Vagina (tissue), 2 donors: Measurements from ENCODE around the gene PTPN3. TPM values are rescaled to one million over a fixed set of nuclear protein-coding genes. Genes with fewer than 3 reads are reported as not detected.

Experiments
- DNase-seq, 2 donors: peaks; one replicate each; pipeline ENCODE4 v3.0.0-alpha.2; 2017; ENCODE audit errors: extremely low spot score in 2 of 2
- H3K27ac ChIP-seq: fragments of 200-600 bp; sonication (generic); one replicate; pipeline ENCODE4 v1.5.1; 2019
- H3K27me3 ChIP-seq: fragments of 200-600 bp; sonication (generic); one replicate; pipeline ENCODE4 v1.5.1; 2019
- H3K36me3 ChIP-seq, 2 donors: fragments of 200-600 bp; sonication (generic); one replicate each; pipeline ENCODE4 v1.5.1; 2017 to 2019
- H3K4me1 ChIP-seq: fragments of 200-600 bp; sonication (generic); one replicate; pipeline ENCODE4 v1.5.1; 2019
- H3K4me3 ChIP-seq, 2 donors: fragments of 200-600 bp; sonication (generic); 1 replicate in 1 of 2; 2 replicates in 1 of 2; pipeline ENCODE4 v1.5.1; 2016 to 2019
- H3K9me3 ChIP-seq: fragments of 200-600 bp; sonication (generic); one replicate; pipeline ENCODE4 v1.5.1; 2019
- POLR2A ChIP-seq, 2 donors: fragments of 450-650 bp; IDR thresholded peaks; one replicate each; pipeline ENCODE4 v1.6.1; 2017; ENCODE audit warnings: antibody characterized with exemption in 2 of 2, mild to moderate bottlenecking in 2 of 2, moderate library complexity in 2 of 2
- POLR2AphosphoS5 ChIP-seq, 2 donors: sonication (generic); formaldehyde crosslinking; IDR thresholded peaks; one replicate each; pipeline ENCODE4 v1.9.0; 2017; ENCODE audit warnings: antibody characterized with exemption in 2 of 2, mild to moderate bottlenecking in 2 of 2, low read depth in 1 of 2; ENCODE audit not compliant: insufficient read depth in 1 of 2
- intact Hi-C: fragments of 100-400 bp; cut with DNase I; formaldehyde crosslinking; loops from one replicate; pipeline ENCODE4 v1.15.1; 2023
- total RNA-seq: library from RNA; depleted of rRNA; stranded (reverse); fragments of >200 nt; gene quantifications from one replicate; pipeline ENCODE4 v1.2.3, GENCODE V29; 2016
- TF ChIP-seq, protein P1 (sequence below), 3 experiments: fragments of 450-650 bp in 2 of 3; fragments of 200-600 bp in 1 of 3; sonication (generic) in 1 of 3; IDR thresholded peaks; one replicate each; pipeline ENCODE4 v1.5.1; 2017 to 2019; ENCODE audit warnings: antibody characterized with exemption in 3 of 3, mild to moderate bottlenecking in 2 of 3, moderate library complexity in 2 of 3

Gene PTPN3
- total RNA-seq, 1 donor from 2014 or later = 15.5 TPM

GRCh38 chr9:109411069-109411761 is 86.9 kb downstream of the PTPN3 start:
- no peak for DNase-seq
- intact Hi-C loops = no loop called here

DNA sequence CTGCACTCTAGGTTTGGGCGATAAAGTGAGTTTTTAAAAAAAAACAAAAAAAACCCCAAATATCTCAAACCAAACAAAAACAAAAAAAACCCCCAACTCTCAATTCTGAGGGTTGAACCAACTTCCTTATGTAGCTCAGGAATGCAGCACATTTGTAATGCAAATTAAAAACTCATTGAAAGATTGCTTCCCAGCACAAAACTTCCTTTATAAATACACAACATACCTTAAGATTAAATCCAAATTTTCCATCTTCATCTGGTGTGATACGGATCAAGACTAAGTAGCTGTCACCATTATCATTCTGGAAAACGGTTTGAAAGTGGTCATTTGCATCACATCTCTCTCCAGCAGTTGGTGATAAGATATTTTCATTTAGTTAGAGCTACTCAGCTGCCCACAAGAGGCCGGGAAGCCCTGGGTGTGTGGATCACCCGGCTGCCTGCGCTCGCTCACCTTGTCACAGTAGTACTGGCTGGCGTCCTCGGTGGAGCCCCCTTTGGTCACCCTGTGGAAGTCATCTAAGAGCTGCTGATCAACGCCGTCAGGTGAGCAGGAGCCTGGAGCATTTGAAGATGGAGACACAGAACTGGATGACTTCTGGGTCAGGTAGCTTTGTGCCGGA is 88.2 kb downstream of the PTPN3 start:
- intact Hi-C loops = no loop called here
- H3K36me3 ChIP-seq = peaks cover 0 to 4% of the 10 kb centered on the region in 2 donors
- H3K27ac ChIP-seq = no peak overlapping the region
- H3K9me3 ChIP-seq = no peaks in the 10 kb centered on the region
- H3K4me3 ChIP-seq = no peak overlapping the region
- no peaks in the 10 kb centered on the region for H3K4me1 ChIP-seq
- TF ChIP-seq POLR2A (IDR thresholded peaks at IDR 0.05) = no peak
- TF ChIP-seq POLR2AphosphoS5 (IDR thresholded peaks at IDR 0.05; ENCODE audit: insufficient read depth in 1 of 2, low read depth in 1 of 2) = no peak
- TF ChIP-seq, protein P1, sequence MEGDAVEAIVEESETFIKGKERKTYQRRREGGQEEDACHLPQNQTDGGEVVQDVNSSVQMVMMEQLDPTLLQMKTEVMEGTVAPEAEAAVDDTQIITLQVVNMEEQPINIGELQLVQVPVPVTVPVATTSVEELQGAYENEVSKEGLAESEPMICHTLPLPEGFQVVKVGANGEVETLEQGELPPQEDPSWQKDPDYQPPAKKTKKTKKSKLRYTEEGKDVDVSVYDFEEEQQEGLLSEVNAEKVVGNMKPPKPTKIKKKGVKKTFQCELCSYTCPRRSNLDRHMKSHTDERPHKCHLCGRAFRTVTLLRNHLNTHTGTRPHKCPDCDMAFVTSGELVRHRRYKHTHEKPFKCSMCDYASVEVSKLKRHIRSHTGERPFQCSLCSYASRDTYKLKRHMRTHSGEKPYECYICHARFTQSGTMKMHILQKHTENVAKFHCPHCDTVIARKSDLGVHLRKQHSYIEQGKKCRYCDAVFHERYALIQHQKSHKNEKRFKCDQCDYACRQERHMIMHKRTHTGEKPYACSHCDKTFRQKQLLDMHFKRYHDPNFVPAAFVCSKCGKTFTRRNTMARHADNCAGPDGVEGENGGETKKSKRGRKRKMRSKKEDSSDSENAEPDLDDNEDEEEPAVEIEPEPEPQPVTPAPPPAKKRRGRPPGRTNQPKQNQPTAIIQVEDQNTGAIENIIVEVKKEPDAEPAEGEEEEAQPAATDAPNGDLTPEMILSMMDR (IDR thresholded peaks at IDR 0.05) = no peak
- H3K27me3 ChIP-seq = no peaks in the 10 kb centered on the region
- DNase-seq = no peak

More at GRCh38 chr9:109411069-109411761, 86.9 kb downstream of the PTPN3 start:
- Histone ChIP-seq H3K9me3 (no peaks in the 10 kb centered on the region), H3K27ac (no peak overlapping the region), H3K4me1 (no peaks in the 10 kb centered on the region), H3K4me3 (no peak overlapping the region), H3K27me3 (no peaks in the 10 kb centered on the region), H3K36me3 (no peaks in the 10 kb centered on the region)
- TF ChIP-seq POLR2AphosphoS5 (IDR thresholded peaks at IDR 0.05; ENCODE audit: insufficient read depth in 1 of 2, low read depth in 1 of 2) = no peak
- TF ChIP-seq POLR2A (IDR thresholded peaks at IDR 0.05) = no peak
- TF ChIP-seq, protein P1 (IDR thresholded peaks at IDR 0.05) = no peak

GRCh38 chr9:109408759-109409462 is 89.2 kb downstream of the PTPN3 start:
- peaks cover 0 to 4% of the 10 kb centered on the region in 2 donors for H3K36me3 ChIP-seq
- no peak for DNase-seq

GRCh38 chr9:109403766-109404320 is 94.3 kb downstream of the PTPN3 start:
- H3K4me3 ChIP-seq = no peak overlapping the region
- H3K27me3 ChIP-seq = no peaks in the 10 kb centered on the region
- no peak for DNase-seq
- TF ChIP-seq, protein P1 (IDR thresholded peaks at IDR 0.05) = no peak
- TF ChIP-seq POLR2AphosphoS5 (IDR thresholded peaks at IDR 0.05; ENCODE audit: insufficient read depth in 1 of 2, low read depth in 1 of 2) = no peak
- TF ChIP-seq POLR2A (IDR thresholded peaks at IDR 0.05) = no peak
- H3K36me3 ChIP-seq = peaks cover 0 to 4% of the 10 kb centered on the region in 2 donors
- no peaks in the 10 kb centered on the region for H3K9me3 ChIP-seq
- H3K4me1 ChIP-seq = no peaks in the 10 kb centered on the region
- intact Hi-C loops = no loop called here
- no peak overlapping the region for H3K27ac ChIP-seq

More at GRCh38 chr9:109408759-109409462, 89.2 kb downstream of the PTPN3 start:
- TF ChIP-seq, protein P1 (IDR thresholded peaks at IDR 0.05) = no peak
- TF ChIP-seq POLR2A (IDR thresholded peaks at IDR 0.05) (no peak), POLR2AphosphoS5 (IDR thresholded peaks at IDR 0.05; ENCODE audit: insufficient read depth in 1 of 2, low read depth in 1 of 2) (no peak)
- Histone ChIP-seq H3K27me3 (no peaks in the 10 kb centered on the region), H3K4me3 (no peak overlapping the region), H3K9me3 (no peaks in the 10 kb centered on the region), H3K27ac (no peak overlapping the region), H3K4me1 (no peaks in the 10 kb centered on the region)
- intact Hi-C loops = no loop called here
